Breast epithelium (tissue), 3 donors: ENCODE results near the gene MYLK.

Experiments used
- CTCF ChIP-seq, 3 donors: fragments of 450-650 bp; IDR thresholded peaks; one replicate each; pipeline ENCODE4 v1.5.1; 2016 to 2017; ENCODE audit warnings: antibody characterized with exemption in 3 of 3, mild to moderate bottlenecking in 3 of 3, moderate library complexity in 3 of 3
- POLR2A ChIP-seq: fragments of 450-650 bp; IDR thresholded peaks from one replicate; pipeline ENCODE4 v1.6.1; 2016; ENCODE audit warnings: antibody characterized with exemption, mild to moderate bottlenecking, moderate library complexity

GRCh38 chr3:123657111-123657510, 227.0 kb downstream of the MYLK start:
- TF ChIP-seq POLR2A (no peak), CTCF (IDR thresholded peaks at IDR 0.05) (no peak)
